ENCODE measurements around the gene PIGP. TPM values are rescaled to one million over a fixed set of nuclear protein-coding genes. Genes with fewer than 3 reads are reported as not detected.

PIGP gene
- total and polyA plus RNA-seq, 2 of the 13 experiments (the other 11 are each of a cell fraction or from before 2014, with no cell fraction given), result 14.8 to 33.4 TPM

- TF ChIP-seq BRD4 (CRISPR knock-in tag; IDR thresholded peaks at IDR 0.05), result no peak; the same call in 1 of the 2 replicates
- TF ChIP-seq SOX5 (CRISPR knock-in tag; IDR thresholded peaks at IDR 0.05; ENCODE audit: borderline replicate concordance), result no peak
- TF ChIP-seq MTERF4 (CRISPR knock-in tag; IDR thresholded peaks at IDR 0.05), result no peak
- no peak for TF ChIP-seq ZBTB20 (CRISPR knock-in tag; IDR thresholded peaks at IDR 0.05; ENCODE audit: borderline replicate concordance, low read depth)
- TF ChIP-seq SMAD1 (CRISPR knock-in tag; IDR thresholded peaks at IDR 0.05; ENCODE audit: borderline replicate concordance, low read depth), result no peak; the same call in 1 of the 2 replicates
- no peak; the same call in 1 of the 2 replicates for TF ChIP-seq IRX3 (CRISPR knock-in tag; IDR thresholded peaks at IDR 0.05; ENCODE audit: borderline replicate concordance, low read depth)
- TF ChIP-seq ZNF343 (CRISPR knock-in tag; IDR thresholded peaks at IDR 0.05), result no peak
- no peak for TF ChIP-seq U2AF1 (optimal IDR thresholded peaks at IDR 0.05; ENCODE audit: low read depth, low read length)
- no peak for TF ChIP-seq ZNF781 (CRISPR knock-in tag; IDR thresholded peaks at IDR 0.05; ENCODE audit: borderline replicate concordance, not compliant biosample characterization)
- no peak for TF ChIP-seq SNAPC4 (CRISPR knock-in tag; IDR thresholded peaks at IDR 0.05)
- TF ChIP-seq ZNF253 (CRISPR knock-in tag; IDR thresholded peaks at IDR 0.05; ENCODE audit: borderline replicate concordance), result no peak
- TF ChIP-seq CCDC6 (CRISPR knock-in tag; IDR thresholded peaks at IDR 0.05), result no peak
- TF ChIP-seq SOX13 (IDR thresholded peaks at IDR 0.05), result no peak
- no peak for TF ChIP-seq SOX13 (CRISPR knock-in tag; conservative IDR thresholded peaks at IDR 0.05 in 1 of 2, IDR thresholded peaks at IDR 0.05 in 1 of 2)
- TF ChIP-seq ZNF12 (CRISPR knock-in tag; IDR thresholded peaks at IDR 0.05), result no peak
- TF ChIP-seq, protein P1, sequence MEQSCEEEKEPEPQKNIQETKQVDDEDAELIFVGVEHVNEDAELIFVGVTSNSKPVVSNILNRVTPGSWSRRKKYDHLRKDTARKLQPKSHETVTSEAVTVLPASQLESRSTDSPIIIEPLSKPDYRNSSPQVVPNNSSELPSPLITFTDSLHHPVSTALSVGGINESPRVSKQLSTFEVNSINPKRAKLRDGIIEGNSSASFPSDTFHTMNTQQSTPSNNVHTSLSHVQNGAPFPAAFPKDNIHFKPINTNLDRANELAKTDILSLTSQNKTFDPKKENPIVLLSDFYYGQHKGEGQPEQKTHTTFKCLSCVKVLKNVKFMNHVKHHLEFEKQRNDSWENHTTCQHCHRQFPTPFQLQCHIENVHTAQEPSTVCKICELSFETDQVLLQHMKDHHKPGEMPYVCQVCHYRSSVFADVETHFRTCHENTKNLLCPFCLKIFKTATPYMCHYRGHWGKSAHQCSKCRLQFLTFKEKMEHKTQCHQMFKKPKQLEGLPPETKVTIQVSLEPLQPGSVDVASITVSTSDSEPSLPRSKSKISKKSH (CRISPR knock-in tag; IDR thresholded peaks at IDR 0.05; ENCODE audit: borderline replicate concordance), result peak; percentile 89; the same call in 1 of the 2 replicates
- TF ChIP-seq ATAD3A (CRISPR knock-in tag; IDR thresholded peaks at IDR 0.05), result no peak
- TF ChIP-seq GTF3A (CRISPR knock-in tag; conservative IDR thresholded peaks at IDR 0.05), result no peak
- TF ChIP-seq ATF1 (CRISPR knock-in tag; IDR thresholded peaks at IDR 0.05), result no peak
Observed at GRCh38 chr21:37072274-37072987, 440 bp downstream of the PIGP start (continued).
